Muscle of back (tissue), 11 donors: ENCODE measurements around the gene UNK. TPM values are rescaled to one million over a fixed set of nuclear protein-coding genes. Genes with fewer than 3 reads are reported as not detected.
"Not testable (repeated sequence)": the region's sequence is repeated elsewhere in the genome, so short reads cannot be mapped to it uniquely, and the experiment has no call there.

ENCODE experiments used
- DNase-seq, 3 donors: peaks; one replicate each; pipeline versions ENCODE4 v3.0.0 to v3.0.0-alpha.2; 2013
- polyA plus RNA-seq, 10 donors: library from polyadenylated mRNA; unstranded; fragments of 120-200 nt; gene quantifications; one replicate each; pipeline ENCODE4 v1.2.1, GENCODE V29; 2013; ENCODE audit not compliant: insufficient read length in 10 of 10

The UNK gene
- polyA plus RNA-seq, 10 donors = 19.7 to 29.9 (median 24.9) TPM

DNA sequence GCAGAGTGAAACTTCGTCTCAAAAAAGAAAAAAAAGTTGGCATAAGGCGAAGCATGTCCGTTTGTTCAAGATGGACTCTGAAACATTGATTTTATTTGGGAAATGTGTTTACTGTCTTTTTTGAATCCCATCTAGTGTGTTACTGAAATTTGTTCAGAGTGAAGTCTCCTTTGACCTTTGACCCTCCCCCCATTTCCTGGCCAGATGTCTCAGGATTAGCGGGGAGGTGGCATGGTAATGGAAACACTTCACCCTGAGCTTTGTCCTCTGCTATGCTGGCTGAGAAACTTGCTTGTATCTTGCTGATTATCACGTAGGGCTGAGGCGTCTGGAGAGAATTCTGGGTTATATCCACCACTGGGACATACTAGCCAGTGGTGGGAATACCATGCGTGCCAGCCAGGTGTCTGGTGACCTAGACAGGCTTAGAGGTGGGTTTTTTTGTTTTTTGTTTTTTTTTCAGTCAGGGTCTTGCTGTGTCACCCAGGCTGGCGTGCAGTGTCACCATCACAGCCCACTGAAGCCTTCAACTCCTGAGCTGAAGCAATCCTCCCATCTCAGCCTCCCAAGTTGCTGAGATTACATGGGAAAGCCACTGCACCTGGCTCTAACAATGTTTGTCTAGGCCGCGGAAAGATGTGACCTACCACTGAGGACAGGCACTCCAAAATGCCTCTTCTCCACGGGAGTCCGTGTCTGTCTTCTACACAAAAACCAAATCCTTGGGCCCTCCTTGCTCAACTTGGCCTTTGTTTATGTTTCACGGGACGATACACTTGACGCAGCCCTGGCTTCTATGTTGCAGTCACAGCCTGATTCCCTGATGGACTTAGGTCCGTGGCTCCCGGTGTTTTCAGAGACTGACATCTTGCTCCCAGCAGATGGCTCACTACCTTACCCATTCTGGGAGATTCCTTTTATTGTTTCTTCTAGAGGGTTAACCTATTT is 13.0 kb upstream of the UNK start:
- no peak for DNase-seq

- peak in 1 of 3 donors; percentile 53 for DNase-seq
These were observed 11.3 kb upstream of the UNK start for GRCh38 chr17:75773121-75773807.

- no peak for DNase-seq
These were observed 10.7 kb upstream of the UNK start for GRCh38 chr17:75773808-75774470.

DNA sequence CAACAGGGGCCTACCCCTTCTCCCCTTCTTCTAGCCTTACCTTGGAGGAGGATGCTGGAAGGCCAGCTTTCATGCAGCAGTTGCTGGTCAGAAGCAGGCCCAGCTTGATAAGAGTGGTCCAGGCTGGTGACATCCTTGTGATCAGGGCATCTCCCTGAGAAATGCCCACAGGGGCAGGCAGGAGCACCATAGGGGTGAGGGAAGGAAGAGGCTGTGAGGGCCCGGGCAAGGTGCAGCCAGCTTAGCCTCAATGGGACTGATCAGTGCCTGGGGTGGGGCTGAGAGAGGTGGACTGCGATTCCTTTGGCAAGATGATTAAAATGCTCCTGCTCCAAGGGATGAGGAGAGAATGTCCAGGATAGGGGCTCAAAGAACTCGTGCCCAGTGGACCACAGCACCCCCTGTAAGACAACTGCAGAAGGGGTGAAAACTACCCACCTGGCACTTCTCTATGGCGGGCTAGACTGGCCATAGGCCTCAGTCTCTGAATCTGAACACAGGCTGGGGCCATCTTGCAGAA is 10.1 kb upstream of the UNK start:
- DNase-seq = no peak

DNA sequence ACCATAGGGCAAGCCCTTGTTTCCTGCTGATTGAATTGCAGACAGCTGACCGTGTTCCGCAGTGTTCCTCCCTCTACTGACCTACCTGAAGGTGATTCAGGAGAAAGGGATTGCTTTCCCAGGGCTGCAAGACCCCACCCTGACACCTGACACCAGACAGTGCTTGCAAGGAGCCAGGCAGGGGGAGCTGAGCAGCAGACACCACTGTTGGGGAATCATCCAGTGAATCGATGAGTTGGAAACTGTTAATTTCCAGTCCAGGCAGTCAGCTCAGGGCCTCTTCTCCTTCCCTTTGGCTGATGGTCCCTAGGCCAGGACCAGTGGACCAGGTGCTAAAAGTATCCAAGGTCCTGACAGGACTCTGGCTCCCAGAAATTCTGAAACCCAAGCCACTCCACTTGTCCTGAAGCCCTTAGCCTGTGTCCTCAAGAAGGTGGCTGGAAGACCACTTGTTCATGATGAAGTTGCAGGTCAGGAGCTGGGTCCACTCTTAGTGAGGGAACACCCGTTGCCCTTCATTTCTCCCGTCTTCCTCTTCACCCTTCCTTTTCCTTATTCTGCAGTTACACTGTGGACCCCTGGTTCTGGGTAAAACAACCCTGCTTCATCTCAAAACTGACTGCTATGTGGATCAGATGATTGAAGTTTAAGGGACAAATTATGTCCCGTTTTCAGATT is 9.5 kb upstream of the UNK start:
- peak in 1 of 3 donors; percentile 57 for DNase-seq

GRCh38 chr17:75776386-75777295 is 8.0 kb upstream of the UNK start:
- peak in 1 of 3 donors; percentile 52 for DNase-seq

DNA sequence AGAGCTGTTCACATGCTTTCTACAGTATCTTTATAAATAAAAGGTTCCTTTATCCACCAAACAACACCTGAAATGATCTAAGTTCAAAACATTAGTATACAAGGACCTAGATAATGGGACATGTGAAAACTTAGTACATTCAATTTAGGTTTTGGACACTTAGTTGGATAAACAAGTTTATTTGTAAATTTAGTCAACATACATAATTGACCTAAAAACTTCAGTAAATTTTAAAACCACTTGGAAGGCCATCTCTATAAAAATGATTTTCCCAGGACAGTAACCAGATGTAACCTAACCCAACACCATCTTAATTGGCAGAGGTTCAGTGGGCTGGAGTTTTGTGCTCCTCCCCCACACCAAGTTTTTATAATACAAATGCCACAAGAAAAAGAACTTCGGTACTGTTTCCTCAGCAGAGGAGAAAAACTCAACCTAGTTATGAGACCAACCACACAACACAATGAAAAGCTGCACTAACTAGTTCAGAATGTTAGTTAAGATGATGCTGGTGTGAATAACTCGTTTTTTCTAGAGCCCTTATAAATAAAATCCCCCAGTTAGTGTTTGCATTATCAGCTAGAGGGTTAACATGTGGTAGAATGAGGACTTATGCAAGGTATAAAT is 7.2 kb upstream of the UNK start:
- DNase-seq = peak in 1 of 3 donors; percentile 41

GRCh38 chr17:75778066-75778860 is 6.3 kb upstream of the UNK start:
- not testable (repeated sequence) for DNase-seq

GRCh38 chr17:75778861-75779249 is 5.8 kb upstream of the UNK start:
- DNase-seq = no peak

DNA sequence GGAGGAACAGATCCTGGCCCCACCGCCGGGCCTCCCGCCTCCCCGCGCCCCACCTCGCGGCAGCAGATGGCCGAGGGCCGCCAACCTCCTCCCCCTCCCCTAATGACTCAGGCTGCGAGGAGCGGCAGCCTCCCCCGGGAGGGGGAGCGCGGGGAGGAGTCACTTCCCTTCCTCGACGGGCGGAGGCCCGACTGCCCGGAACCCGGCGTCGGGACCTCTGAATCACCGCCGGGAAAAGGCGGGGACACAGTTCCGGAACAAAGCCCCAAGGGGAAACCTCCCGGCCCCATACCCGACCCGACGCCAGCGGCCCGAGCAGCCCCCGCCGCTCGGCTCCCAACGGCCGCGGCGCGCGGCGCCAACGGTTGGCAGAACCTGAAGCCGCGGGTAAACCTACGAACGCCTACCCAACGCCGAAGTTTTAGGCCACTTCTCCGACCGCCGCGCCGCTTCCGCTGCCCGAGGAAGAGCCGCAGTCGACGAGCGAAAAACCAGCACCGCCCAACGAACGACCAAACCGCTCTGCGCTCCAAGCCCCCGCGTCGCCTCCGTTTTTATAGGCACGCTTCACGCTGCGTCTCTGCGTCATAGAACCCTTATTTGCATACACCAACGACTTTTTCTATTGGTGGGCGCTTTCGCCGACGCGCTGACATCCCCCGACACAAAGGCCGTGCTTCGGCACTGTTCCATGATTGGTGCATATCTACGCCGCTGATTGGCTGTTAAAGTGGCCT is 5.2 kb upstream of the UNK start:
- peak; percentile 100 for DNase-seq

DNA sequence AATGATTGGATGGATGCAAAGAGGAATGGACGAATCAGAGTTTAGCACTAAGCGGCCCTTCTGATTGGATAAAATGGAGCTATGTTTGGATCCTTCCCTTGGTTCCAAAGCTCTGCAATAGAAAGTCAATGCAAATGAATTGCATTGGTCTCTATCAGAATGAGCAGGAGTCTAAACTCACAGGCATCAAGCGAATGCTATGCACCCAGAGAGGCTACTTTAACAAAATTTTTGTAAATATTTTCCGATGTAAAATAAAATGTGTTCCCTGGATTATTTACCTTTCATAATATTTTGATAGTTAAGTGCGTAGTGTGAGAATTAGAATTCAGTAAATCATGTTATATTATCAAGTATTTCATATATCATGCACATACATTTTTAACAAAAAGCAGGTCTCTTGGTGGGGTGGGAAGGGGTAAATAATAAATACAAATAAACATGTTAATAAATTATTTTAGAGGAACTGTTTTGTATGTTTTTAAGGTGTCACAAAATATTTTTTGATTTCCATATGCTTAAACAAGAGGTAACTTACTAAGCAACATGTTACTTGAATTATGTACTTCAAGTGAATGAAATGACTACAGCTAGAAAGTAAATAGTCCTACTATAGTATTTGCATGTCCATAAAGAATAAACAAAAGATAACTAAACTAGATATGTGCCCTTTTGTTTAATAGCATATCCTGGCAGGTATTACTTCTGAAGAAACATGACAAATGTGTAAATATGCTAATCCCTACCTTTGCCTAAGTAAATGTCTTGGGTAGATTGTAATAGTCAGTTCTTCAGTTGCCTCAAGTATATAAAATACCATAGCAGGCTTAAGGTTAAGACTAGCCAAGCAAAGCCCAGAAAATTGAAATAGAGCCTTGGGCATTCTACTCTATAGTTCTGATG is 4.4 kb upstream of the UNK start:
- no peak for DNase-seq

DNA sequence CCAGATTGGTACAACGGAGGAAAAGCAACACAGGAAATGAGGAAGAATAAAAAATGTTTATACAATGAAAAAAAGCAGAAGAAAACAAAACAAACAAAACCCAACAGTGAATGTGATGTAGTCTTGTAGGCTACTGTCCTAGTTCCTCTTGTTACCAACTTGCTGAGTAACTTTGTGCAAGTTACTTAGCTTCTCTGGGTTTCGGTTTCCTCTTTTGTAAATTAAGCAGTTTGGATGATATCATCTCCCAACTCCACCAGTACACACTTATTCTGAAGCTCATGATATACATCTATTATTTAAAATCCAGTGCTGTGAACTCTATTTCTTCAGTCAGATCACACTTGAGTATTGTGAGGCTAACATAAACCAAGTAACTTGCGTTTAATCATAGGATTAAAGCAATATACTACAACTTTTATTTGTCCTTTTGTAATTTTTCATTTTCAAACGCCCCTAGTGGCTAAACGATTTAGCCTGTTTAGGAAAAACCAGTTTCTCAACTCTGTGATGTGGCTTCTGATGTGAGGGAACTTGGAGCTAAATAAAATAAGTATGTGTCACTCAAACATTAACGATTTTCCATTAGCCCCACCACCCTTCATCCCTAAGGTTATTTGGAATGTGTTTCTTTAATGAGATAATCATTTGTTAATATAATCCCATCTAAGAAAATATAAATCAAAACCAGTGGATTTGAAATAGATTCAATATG is 1.4 kb upstream of the UNK start:
- DNase-seq = peak; percentile 58 to 83 (median 62)

DNA sequence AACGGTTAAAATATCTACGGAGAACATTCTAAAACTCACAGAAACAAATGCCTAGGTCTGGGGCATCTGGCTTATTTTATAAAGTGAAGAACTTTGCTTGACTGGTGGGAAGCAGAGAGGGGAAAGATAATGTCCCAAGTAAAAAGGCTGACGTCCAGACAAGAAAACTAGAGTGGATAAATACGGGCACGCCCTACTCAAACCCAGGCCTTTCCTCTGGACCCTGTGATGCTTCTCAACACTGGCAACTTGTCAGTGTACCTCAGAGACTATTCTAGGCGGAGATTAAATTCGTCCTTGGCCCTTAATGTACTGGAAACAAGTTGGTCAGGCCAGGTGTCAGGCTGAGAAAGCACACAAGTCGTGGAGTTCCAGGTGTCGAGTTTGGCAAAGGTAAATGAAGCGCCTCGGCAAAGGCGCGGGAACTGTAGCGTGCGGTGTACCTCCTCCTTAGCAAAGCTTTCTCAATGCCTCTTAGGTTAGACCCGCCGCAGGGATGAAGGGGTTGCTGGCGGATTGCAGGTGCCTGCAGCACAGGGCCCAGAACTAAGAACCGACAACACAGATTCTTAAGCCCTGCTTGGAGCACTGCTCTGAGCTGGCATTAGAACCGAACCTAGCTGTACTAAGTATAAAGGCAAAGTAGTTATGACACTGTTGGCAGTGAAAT is 668 bp upstream of the UNK start:
- DNase-seq = peak in 1 of 3 donors; percentile 31

- peak; percentile 95 to 99 (median 96) for DNase-seq
These were observed 647 bp downstream of the UNK start for GRCh38 chr17:75785016-75785890.

DNA sequence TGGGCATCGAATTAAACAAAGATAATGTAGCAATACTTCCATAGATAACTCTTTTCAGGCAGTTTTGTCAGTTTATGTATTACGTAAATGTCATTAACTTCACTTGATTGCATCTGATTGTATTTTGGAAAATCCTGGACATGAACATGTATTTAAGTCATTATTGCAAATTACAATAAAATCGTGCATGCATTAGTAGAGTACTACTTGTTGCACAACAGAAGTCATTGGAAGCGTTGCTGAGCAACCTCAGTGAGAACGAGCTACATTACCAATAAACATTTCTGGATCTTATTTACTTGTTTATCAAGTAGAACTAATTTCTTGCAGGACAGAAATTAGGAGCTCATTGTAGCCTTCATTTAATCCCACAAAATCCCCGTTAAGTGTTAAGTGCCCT is 6.6 kb downstream of the UNK start:
- DNase-seq = no peak
